HG02970 (cell line): Measurements from ENCODE around the gene ALOX12.
"Not testable (repeated sequence)": the region's sequence is repeated elsewhere in the genome, so short reads cannot be mapped to it uniquely, and the experiment has no call there.

ENCODE experiments used
- ATAC-seq: cut with Tn5 transposase; IDR thresholded peaks from one replicate; pipeline ENCODE4 v1.9.1; 2021; ENCODE audit warnings: mild to moderate bottlenecking, moderate library complexity, moderate number of reproducible peaks; ENCODE audit not compliant: unreplicated experiment, low FRiP score

The ALOX12 gene

GRCh38 chr17:6995500-6996255 lies at the start of gene ALOX12:
Gene ALOX12, plus strand, starts transcription at chr17:6996049. Its CDS starts 69 bp downstream, at chr17:6996118.
- no peak for ATAC-seq

GRCh38 chr17:6947745-6948144 lies 48.1 kb upstream of the ALOX12 start:
- no peak for ATAC-seq

- ATAC-seq = no peak
These were observed 47.3 kb upstream of the ALOX12 start for GRCh38 chr17:6948562-6948961.

GRCh38 chr17:6948976-6949375 lies 46.9 kb upstream of the ALOX12 start:
- no peak for ATAC-seq

- ATAC-seq = not testable (repeated sequence)
These were observed 44.9 kb upstream of the ALOX12 start for GRCh38 chr17:6950938-6951337.

GRCh38 chr17:6953689-6954088 lies 42.2 kb upstream of the ALOX12 start:
- no peak for ATAC-seq

GRCh38 chr17:6959700-6960099 lies 36.1 kb upstream of the ALOX12 start:
- ATAC-seq = no peak

GRCh38 chr17:6969323-6969726 lies 26.5 kb upstream of the ALOX12 start:
- ATAC-seq = no peak

- ATAC-seq = no peak
These were observed 24.9 kb upstream of the ALOX12 start for GRCh38 chr17:6970992-6971391.

GRCh38 chr17:6979440-6979839 lies 16.4 kb upstream of the ALOX12 start:
- ATAC-seq = not testable (repeated sequence)

- no peak for ATAC-seq
These were observed 14.4 kb upstream of the ALOX12 start for GRCh38 chr17:6981426-6981825.

GRCh38 chr17:6985266-6985665 lies 10.6 kb upstream of the ALOX12 start:
- no peak for ATAC-seq

- ATAC-seq = no peak
These were observed 9.2 kb upstream of the ALOX12 start for GRCh38 chr17:6986676-6987075.

GRCh38 chr17:6989779-6990178 lies 6.1 kb upstream of the ALOX12 start:
- no peak for ATAC-seq

GRCh38 chr17:6993613-6994056 lies 2.2 kb upstream of the ALOX12 start:
- not testable (repeated sequence) for ATAC-seq

GRCh38 chr17:6994118-6994598 lies 1.7 kb upstream of the ALOX12 start:
- ATAC-seq = no peak

- no peak for ATAC-seq
These were observed 1.1 kb upstream of the ALOX12 start for GRCh38 chr17:6994666-6995256.

GRCh38 chr17:6996256-6997011 lies 585 bp downstream of the ALOX12 start:
- ATAC-seq = no peak

GRCh38 chr17:6997171-6997570 lies 1.3 kb downstream of the ALOX12 start:
- no peak for ATAC-seq

GRCh38 chr17:6998855-6999508 lies 3.1 kb downstream of the ALOX12 start:
- ATAC-seq = no peak
